ENCODE measurements around the gene MRPL32. TPM values are rescaled to one million over a fixed set of nuclear protein-coding genes. Genes with fewer than 3 reads are reported as not detected.

MRPL32 gene
- polyA plus RNA-seq, 2 of the 4 experiments (the other 2 are of a cell fraction) = 76.0 to 90.4 TPM

DNA sequence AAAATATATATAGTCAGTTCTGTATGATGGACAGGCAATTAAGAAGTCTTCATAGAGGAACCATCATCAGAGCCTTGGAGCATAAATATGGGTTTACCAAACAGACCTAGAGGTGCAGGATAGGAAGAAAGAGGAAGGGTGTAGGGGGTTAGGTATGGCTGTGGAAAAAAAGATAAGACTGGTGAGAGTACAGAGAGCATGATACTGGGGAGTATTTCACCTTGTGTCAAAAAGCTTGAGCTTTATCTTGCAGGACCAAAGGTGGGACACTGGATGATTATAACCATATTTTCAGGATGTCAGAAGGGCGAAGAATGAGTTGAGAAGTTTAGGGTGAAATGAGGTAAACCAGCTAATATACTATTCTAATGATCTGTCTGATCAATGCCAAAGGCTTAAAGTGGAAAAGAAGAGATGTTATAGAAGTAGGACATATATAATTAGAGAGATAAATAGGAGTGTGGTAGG is 54.6 kb downstream of the MRPL32 start (continued):
- TF ChIP-seq, protein P1, sequence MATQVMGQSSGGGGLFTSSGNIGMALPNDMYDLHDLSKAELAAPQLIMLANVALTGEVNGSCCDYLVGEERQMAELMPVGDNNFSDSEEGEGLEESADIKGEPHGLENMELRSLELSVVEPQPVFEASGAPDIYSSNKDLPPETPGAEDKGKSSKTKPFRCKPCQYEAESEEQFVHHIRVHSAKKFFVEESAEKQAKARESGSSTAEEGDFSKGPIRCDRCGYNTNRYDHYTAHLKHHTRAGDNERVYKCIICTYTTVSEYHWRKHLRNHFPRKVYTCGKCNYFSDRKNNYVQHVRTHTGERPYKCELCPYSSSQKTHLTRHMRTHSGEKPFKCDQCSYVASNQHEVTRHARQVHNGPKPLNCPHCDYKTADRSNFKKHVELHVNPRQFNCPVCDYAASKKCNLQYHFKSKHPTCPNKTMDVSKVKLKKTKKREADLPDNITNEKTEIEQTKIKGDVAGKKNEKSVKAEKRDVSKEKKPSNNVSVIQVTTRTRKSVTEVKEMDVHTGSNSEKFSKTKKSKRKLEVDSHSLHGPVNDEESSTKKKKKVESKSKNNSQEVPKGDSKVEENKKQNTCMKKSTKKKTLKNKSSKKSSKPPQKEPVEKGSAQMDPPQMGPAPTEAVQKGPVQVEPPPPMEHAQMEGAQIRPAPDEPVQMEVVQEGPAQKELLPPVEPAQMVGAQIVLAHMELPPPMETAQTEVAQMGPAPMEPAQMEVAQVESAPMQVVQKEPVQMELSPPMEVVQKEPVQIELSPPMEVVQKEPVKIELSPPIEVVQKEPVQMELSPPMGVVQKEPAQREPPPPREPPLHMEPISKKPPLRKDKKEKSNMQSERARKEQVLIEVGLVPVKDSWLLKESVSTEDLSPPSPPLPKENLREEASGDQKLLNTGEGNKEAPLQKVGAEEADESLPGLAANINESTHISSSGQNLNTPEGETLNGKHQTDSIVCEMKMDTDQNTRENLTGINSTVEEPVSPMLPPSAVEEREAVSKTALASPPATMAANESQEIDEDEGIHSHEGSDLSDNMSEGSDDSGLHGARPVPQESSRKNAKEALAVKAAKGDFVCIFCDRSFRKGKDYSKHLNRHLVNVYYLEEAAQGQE (IDR thresholded peaks at IDR 0.05) = no peak

Other genes with a start within 250 kb of the MRPL32 start
- gene C7orf25, start 20.3 kb upstream of the MRPL32 start, polyA plus RNA-seq (2011; rRNA removed) = 3.7 and 4.2 TPM in 2 replicates
- gene C7orf25, start 20.3 kb upstream of the MRPL32 start, polyA plus RNA-seq (2017; fragmentation: RNase III; extraction: RNeasy Plus Mini Kit Qiagen cat#74134 plus additional on column Dnase treatment) = 3.0 to 3.8 TPM (median 3.0 TPM) in 3 replicates
- 241 and 324 TPM in 2 replicates for gene PSMA2, start 202 bp upstream of the MRPL32 start, polyA plus RNA-seq (2011; rRNA removed)
- gene PSMA2, start 202 bp upstream of the MRPL32 start, polyA plus RNA-seq (2017; fragmentation: RNase III; extraction: RNeasy Plus Mini Kit Qiagen cat#74134 plus additional on column Dnase treatment) = 185 to 198 TPM (median 188 TPM) in 3 replicates
- gene HECW1, start 180.3 kb downstream of the MRPL32 start, polyA plus RNA-seq (2011; rRNA removed) = 11.3 and 16.0 TPM in 2 replicates
- 11.3 to 12.5 TPM (median 12.2 TPM) in 3 replicates for gene HECW1, start 180.3 kb downstream of the MRPL32 start, polyA plus RNA-seq (2017; fragmentation: RNase III; extraction: RNeasy Plus Mini Kit Qiagen cat#74134 plus additional on column Dnase treatment)